B cell (primary cell): ENCODE measurements around the gene POLN.

Source experiments
- CTCF ChIP-seq: fragments of 200-600 bp; IDR thresholded peaks from one replicate; pipeline ENCODE4 v1.8.0; 2022; ENCODE audit warnings: antibody characterized with exemption, mild to moderate bottlenecking
- EZH2 ChIP-seq: IDR thresholded peaks from 2 replicates; pipeline ENCODE4 v1.6.1; 2012; ENCODE audit warnings: borderline replicate concordance, low read depth, mild to moderate bottlenecking, moderate library complexity, low read length; ENCODE audit not compliant: insufficient read depth, poor library complexity, severe bottlenecking

GRCh38 chr4:2264481-2265041 lies 22.6 kb upstream of the POLN start:
- TF ChIP-seq CTCF: no peak
- no peak for TF ChIP-seq EZH2
